ENCODE data around the gene LRRC3. TPM values are rescaled to one million over a fixed set of nuclear protein-coding genes. Genes with fewer than 3 reads are reported as not detected.

The LRRC3 gene
- total and polyA plus RNA-seq, 4 donors, result 1.4 to 3.6 (median 2.4) TPM

DNA sequence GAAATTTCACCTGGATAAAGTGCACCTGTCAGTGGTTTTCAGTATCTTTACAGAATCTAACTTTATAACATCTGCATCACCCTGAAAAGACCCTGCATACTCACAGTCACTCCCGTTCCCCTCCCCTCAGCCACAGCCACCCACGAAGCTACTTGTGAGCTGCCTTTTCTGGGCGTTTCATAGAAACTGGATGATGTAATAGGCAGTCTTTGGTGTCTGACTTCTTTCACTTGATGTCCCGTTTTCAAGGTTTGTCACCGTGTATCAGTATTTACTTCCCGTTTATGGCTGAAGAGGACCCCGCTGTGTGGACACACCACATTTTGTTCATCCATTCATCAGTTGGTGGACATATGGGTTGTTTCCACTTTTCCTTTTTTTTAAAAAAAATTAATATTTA is 47.8 kb upstream of the LRRC3 start:
- ATAC-seq (ENCODE audit: insufficient read depth, low FRiP score), result no peak
- WGBS, 2 donors, result 81 to 85% methylated on average over 7 of the region's 7 CpGs
- Histone ChIP-seq H3K9me3 (ENCODE audit: control insufficient read depth in 4 of 4, insufficient read depth in 3 of 4, low read length in 3 of 4) (peaks cover 0 to 5% (median under 1%) of the 10 kb centered on the region in 4 donors), H3K4me1 (ENCODE audit: control insufficient read depth in 5 of 5, insufficient read depth in 5 of 5, low read length in 5 of 5) (no peaks in the 10 kb centered on the region), H3K36me3 (ENCODE audit: control insufficient read depth in 4 of 4, insufficient read depth in 4 of 4, low read length in 4 of 4) (no peaks in the 10 kb centered on the region), H3K9ac (ENCODE audit: insufficient read depth in 1 of 2, low read length in 2 of 2) (no peak overlapping the region), H3K27me3 (ENCODE audit: control insufficient read depth in 3 of 3, insufficient read depth in 3 of 3, low read length in 2 of 3) (no peaks in the 10 kb centered on the region), H3K27ac (ENCODE audit: low read depth in 1 of 2, low read length in 1 of 2) (no peak overlapping the region), H3K4me3 (no peak overlapping the region)
- DNase-seq, result no peak
- TF ChIP-seq CTCF (IDR thresholded peaks at IDR 0.05; ENCODE audit: control extremely low read depth, extremely low read depth), result no peak

GRCh38 chr21:44408226-44408625 is 47.1 kb upstream of the LRRC3 start:
- ATAC-seq (ENCODE audit: insufficient read depth, low FRiP score), result no peak
- no peaks in the 10 kb centered on the region for H3K36me3 ChIP-seq (ENCODE audit: control insufficient read depth in 4 of 4, insufficient read depth in 4 of 4, low read length in 4 of 4)
- H3K9ac ChIP-seq (ENCODE audit: insufficient read depth in 1 of 2, low read length in 2 of 2), result no peak overlapping the region
- DNase-seq, result no peak
- 86 to 93% methylated on average over 15 of the region's 15 CpGs for WGBS, 2 donors
- H3K9me3 ChIP-seq (ENCODE audit: control insufficient read depth in 4 of 4, insufficient read depth in 3 of 4, low read length in 3 of 4), result peaks cover 0 to 5% (median under 1%) of the 10 kb centered on the region in 4 donors
- H3K4me3 ChIP-seq, result no peak overlapping the region
- no peak overlapping the region for H3K27ac ChIP-seq (ENCODE audit: low read depth in 1 of 2, low read length in 1 of 2)
- no peaks in the 10 kb centered on the region for H3K27me3 ChIP-seq (ENCODE audit: control insufficient read depth in 3 of 3, insufficient read depth in 3 of 3, low read length in 2 of 3)
- TF ChIP-seq CTCF (IDR thresholded peaks at IDR 0.05; ENCODE audit: control extremely low read depth, extremely low read depth), result no peak
- H3K4me1 ChIP-seq (ENCODE audit: control insufficient read depth in 5 of 5, insufficient read depth in 5 of 5, low read length in 5 of 5), result no peaks in the 10 kb centered on the region

DNA sequence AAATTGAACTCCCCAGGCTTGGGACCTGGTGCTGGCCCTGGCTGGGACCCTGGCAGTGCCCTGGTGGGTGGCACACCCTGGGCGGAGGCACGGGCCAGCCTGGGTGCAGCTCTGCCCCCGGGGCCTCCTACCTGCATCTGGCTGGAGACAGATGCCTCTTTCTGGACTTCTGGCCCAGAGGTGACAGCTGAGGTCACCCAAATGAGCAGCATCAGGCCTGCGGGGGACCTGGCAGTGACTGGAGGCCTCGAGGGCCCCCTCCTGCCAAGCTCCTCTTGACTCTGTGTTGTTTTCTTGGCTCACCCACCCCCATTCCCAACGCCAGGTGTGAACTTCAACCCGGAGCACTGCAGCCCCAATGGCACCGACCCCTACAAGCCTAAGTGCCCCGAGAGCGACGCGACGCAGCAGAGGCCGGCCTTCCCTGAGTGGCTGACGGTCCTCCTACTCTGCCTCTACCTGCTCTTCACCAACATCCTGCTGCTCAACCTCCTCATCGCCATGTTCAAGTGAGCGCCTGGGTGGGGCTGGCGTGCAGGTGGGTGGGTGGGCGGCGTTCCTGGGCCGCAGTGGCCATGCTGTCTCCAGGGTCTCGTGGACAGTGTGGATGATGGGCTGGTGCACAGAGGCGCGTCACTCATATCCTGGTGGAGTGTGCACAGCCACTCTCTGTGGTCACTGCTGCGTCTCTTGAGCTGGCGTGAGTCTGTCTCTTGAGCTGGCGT is 41.6 kb upstream of the LRRC3 start:
- WGBS, 2 donors, result 92 to 96% methylated on average over 27 of the region's 27 CpGs
- no peaks in the 10 kb centered on the region for H3K27me3 ChIP-seq (ENCODE audit: control insufficient read depth in 3 of 3, insufficient read depth in 3 of 3, low read length in 2 of 3)
- no peak for ATAC-seq (ENCODE audit: insufficient read depth, low FRiP score)
- DNase-seq, result no peak
- H3K9ac ChIP-seq (ENCODE audit: insufficient read depth in 1 of 2, low read length in 2 of 2), result no peak overlapping the region
- H3K36me3 ChIP-seq (ENCODE audit: control insufficient read depth in 4 of 4, insufficient read depth in 4 of 4, low read length in 4 of 4), result no peaks in the 10 kb centered on the region
- no peak overlapping the region for H3K4me3 ChIP-seq
- TF ChIP-seq CTCF (IDR thresholded peaks at IDR 0.05; ENCODE audit: control extremely low read depth, extremely low read depth), result no peak
- no peaks in the 10 kb centered on the region for H3K4me1 ChIP-seq (ENCODE audit: control insufficient read depth in 5 of 5, insufficient read depth in 5 of 5, low read length in 5 of 5)
- no peak overlapping the region for H3K27ac ChIP-seq (ENCODE audit: low read depth in 1 of 2, low read length in 1 of 2)
- H3K9me3 ChIP-seq (ENCODE audit: control insufficient read depth in 4 of 4, insufficient read depth in 3 of 4, low read length in 3 of 4), result peaks cover 0 to 2% (median 0%) of the 10 kb centered on the region in 4 donors

All from lung (tissue), 12 donors.